Smooth muscle cell (in vitro differentiated cells): ENCODE data around the gene VKORC1. TPM values are rescaled to one million over a fixed set of nuclear protein-coding genes. Genes with fewer than 3 reads are reported as not detected.

ENCODE experiments used
- DNase-seq: peaks from one replicate; lab custom pipeline; 2025; ENCODE audit not compliant: unreplicated experiment; lab: John Stamatoyannopoulos, UW
- H2AFZ ChIP-seq: fragments of 200-600 bp; sonication (generic); 2 replicates; pipeline ENCODE4 v1.6.0; 2016; ENCODE audit warnings: antibody characterized with exemption, low read depth, mild to moderate bottlenecking
- H3F3A ChIP-seq: fragments of 200-600 bp; sonication (generic); 2 replicates; pipeline ENCODE4 v1.6.0; 2017; ENCODE audit warnings: antibody characterized with exemption, low read depth
- H3K27ac ChIP-seq: fragments of 200-600 bp; sonication (generic); 2 replicates; pipeline ENCODE4 v1.5.1; 2016; ENCODE audit warnings: low read depth, mild to moderate bottlenecking
- H3K27me3 ChIP-seq: fragments of 200-600 bp; sonication (generic); 2 replicates; pipeline ENCODE4 v1.6.1; 2016; ENCODE audit warnings: low read depth, mild to moderate bottlenecking
- H3K36me3 ChIP-seq: fragments of 200-600 bp; sonication (generic); 2 replicates; pipeline ENCODE4 v1.5.1; 2016; ENCODE audit warnings: low read depth
- H3K4me1 ChIP-seq: fragments of 200-600 bp; sonication (generic); 2 replicates; pipeline ENCODE4 v1.5.1; 2016; ENCODE audit warnings: low read depth
- H3K4me2 ChIP-seq: fragments of 200-600 bp; sonication (generic); 2 replicates; pipeline ENCODE4 v1.6.0; 2016; ENCODE audit warnings: mild to moderate bottlenecking
- H3K4me3 ChIP-seq: fragments of 200-600 bp; sonication (generic); 2 replicates; pipeline ENCODE4 v1.5.1; 2016; ENCODE audit warnings: mild to moderate bottlenecking
- H3K79me2 ChIP-seq: fragments of 200-600 bp; sonication (generic); 2 replicates; pipeline ENCODE4 v1.6.0; 2016; ENCODE audit warnings: low read depth, mild to moderate bottlenecking
- H3K9ac ChIP-seq: fragments of 200-600 bp; sonication (generic); 2 replicates; pipeline ENCODE4 v1.6.0; 2016; ENCODE audit warnings: low read depth
- H3K9me3 ChIP-seq: fragments of 200-600 bp; sonication (generic); replicated peaks from 2 replicates; pipeline ENCODE4 v1.5.1; 2016; ENCODE audit warnings: low read depth
- H4K20me1 ChIP-seq: fragments of 200-600 bp; sonication (generic); 2 replicates; pipeline ENCODE4 v1.6.0; 2016; ENCODE audit warnings: low read depth
- WGBS: methylation state at CpG from one replicate; pipeline ENCODE4 v1.1.7; 2016; ENCODE audit warnings: low lambda C conversion rate; 5-methylcytosine and 5-hydroxymethylcytosine counted together
- polyA plus RNA-seq: library from polyadenylated mRNA; unstranded; fragments of >200 nt; fragmentation: Nextera tagmentation; extraction: Ambion mirVana; gene quantifications from 2 replicates; pipeline ENCODE4 v1.2.1, GENCODE V29; 2016
- total RNA-seq: library from RNA; depleted of rRNA; stranded (reverse); fragments of >200 nt; gene quantifications from 2 replicates; pipeline ENCODE4 v1.2.3, GENCODE V29; 2014
- TF ChIP-seq, protein P1 (sequence below): fragments of 200-600 bp; sonication (generic); IDR thresholded peaks from 2 replicates; pipeline ENCODE4 v1.5.1; 2017; ENCODE audit warnings: borderline replicate concordance, mild to moderate bottlenecking, antibody characterized with exemption; ENCODE audit not compliant: insufficient read depth, poor library complexity, severe bottlenecking

The VKORC1 gene
- total and polyA plus RNA-seq, 2 experiments from 2014 or later = 253 to 394 TPM

GRCh38 chr16:31073970-31074813 is 20.4 kb downstream of the VKORC1 start, which contains the start of the genes ZNF646 and ZNF668:
ZNF646 (plus strand) TSS chr16:31074422; CDS start chr16:31076325, 1,903 bp downstream.
ZNF668 (minus strand) TSS chr16:31074240; CDS start chr16:31064459, 9,781 bp downstream.
- no peaks in the 10 kb centered on the region for H3F3A ChIP-seq
- H3K36me3 ChIP-seq = no peaks in the 10 kb centered on the region
- peak within 1 kb of the TSS; percentile 95 for H3K9ac ChIP-seq
- no peaks in the 10 kb centered on the region for H3K9me3 ChIP-seq
- H3K27me3 ChIP-seq = no peaks in the 10 kb centered on the region
- peak within 1 kb of the TSS; percentile 76 for H3K4me3 ChIP-seq
- H3K79me2 ChIP-seq = peaks cover 62% of the 10 kb centered on the region
- H3K27ac ChIP-seq = peak within 1 kb of the TSS; percentile 94
- H3K4me1 ChIP-seq = peaks cover 15% of the 10 kb centered on the region
- DNase-seq = peak; percentile 80
- TF ChIP-seq, protein P1, sequence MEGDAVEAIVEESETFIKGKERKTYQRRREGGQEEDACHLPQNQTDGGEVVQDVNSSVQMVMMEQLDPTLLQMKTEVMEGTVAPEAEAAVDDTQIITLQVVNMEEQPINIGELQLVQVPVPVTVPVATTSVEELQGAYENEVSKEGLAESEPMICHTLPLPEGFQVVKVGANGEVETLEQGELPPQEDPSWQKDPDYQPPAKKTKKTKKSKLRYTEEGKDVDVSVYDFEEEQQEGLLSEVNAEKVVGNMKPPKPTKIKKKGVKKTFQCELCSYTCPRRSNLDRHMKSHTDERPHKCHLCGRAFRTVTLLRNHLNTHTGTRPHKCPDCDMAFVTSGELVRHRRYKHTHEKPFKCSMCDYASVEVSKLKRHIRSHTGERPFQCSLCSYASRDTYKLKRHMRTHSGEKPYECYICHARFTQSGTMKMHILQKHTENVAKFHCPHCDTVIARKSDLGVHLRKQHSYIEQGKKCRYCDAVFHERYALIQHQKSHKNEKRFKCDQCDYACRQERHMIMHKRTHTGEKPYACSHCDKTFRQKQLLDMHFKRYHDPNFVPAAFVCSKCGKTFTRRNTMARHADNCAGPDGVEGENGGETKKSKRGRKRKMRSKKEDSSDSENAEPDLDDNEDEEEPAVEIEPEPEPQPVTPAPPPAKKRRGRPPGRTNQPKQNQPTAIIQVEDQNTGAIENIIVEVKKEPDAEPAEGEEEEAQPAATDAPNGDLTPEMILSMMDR = no peak
- peak within 1 kb of the TSS; percentile 71 for H2AFZ ChIP-seq
- under 1% methylated on average over 48 of the region's 48 CpGs for WGBS
- peak within 1 kb of the TSS; percentile 85 for H3K4me2 ChIP-seq
- H4K20me1 ChIP-seq = peaks cover 3% of the 10 kb centered on the region

DNA sequence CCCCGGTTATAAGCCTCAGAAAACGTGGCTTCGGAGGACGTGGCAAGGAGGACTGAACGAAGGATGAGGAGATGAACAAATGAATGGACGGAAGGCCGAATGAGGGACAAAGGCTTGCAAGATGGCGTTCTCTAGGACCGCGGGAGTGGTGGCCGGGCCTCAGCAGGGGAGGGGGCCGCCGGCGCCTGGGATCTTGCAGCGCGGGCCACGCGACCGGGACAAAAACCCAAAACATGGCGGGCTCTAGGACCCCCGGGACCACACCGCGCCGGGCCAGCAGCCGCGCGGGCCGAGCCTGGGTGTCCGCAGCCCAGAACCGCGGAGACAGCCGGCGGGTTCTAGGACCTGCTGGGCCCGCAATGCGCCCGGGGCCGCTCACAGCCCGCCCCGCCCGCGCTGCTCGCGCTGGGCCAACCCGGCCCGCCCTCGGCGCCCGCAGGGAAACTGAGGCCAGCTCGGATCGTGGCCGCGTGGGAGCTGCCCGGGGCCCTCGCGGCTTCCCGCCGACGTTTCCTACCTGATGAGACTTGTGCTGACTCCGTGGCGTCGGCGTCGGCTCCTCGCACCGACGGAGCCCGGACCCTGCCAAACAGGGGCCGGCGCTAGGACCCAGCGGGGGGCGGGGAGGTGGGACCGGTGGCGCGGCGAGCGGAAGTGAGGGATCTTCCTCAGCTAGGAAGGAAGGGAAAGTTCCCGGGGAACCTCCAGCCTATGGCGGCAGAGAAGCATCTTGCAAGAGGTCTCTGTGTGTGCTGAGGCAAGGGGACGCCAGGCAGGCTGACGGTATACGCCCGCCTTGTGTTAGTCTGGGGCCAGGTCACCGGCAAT is 21.2 kb downstream of the VKORC1 start:
- under 1% methylated on average over 65 of the region's 83 CpGs for WGBS
- TF ChIP-seq, protein P1 = no peak
- H4K20me1 ChIP-seq = peaks cover 5% of the 10 kb centered on the region
- peak overlapping the region; percentile 94 for H3K27ac ChIP-seq
- H3K79me2 ChIP-seq = peaks cover 70% of the 10 kb centered on the region
- peak overlapping the region; percentile 71 for H2AFZ ChIP-seq
- H3F3A ChIP-seq = no peaks in the 10 kb centered on the region
- DNase-seq = peak; percentile 86
- peak overlapping the region; percentile 92 for H3K9ac ChIP-seq
- no peaks in the 10 kb centered on the region for H3K36me3 ChIP-seq
- H3K4me1 ChIP-seq = peaks cover 15% of the 10 kb centered on the region
- H3K4me3 ChIP-seq = peak overlapping the region; percentile 76
- peak overlapping the region; percentile 85 for H3K4me2 ChIP-seq
- H3K27me3 ChIP-seq = no peaks in the 10 kb centered on the region
- no peaks in the 10 kb centered on the region for H3K9me3 ChIP-seq

GRCh38 chr16:31072540-31073141 is 22.0 kb downstream of the VKORC1 start:
- 1% methylated on average over 27 of the region's 27 CpGs for WGBS
- peak overlapping the region; percentile 76 for H3K4me3 ChIP-seq
- H3K36me3 ChIP-seq = no peaks in the 10 kb centered on the region
- no peaks in the 10 kb centered on the region for H3K9me3 ChIP-seq
- peak overlapping the region; percentile 71 for H2AFZ ChIP-seq
- peaks cover 5% of the 10 kb centered on the region for H4K20me1 ChIP-seq
- H3K79me2 ChIP-seq = peaks cover 72% of the 10 kb centered on the region
- peak overlapping the region; percentile 85 for H3K4me2 ChIP-seq
- peaks cover 15% of the 10 kb centered on the region for H3K4me1 ChIP-seq
- peak overlapping the region; percentile 94 for H3K27ac ChIP-seq
- TF ChIP-seq, protein P1 = no peak
- DNase-seq = no peak
- peak overlapping the region; percentile 92 for H3K9ac ChIP-seq
- no peaks in the 10 kb centered on the region for H3K27me3 ChIP-seq
- no peaks in the 10 kb centered on the region for H3F3A ChIP-seq
